ENCODE data around the gene AGGF1. TPM values are rescaled to one million over a fixed set of nuclear protein-coding genes. Genes with fewer than 3 reads are reported as not detected.
A peak's percentile ranks its signal among the peaks of the same experiment; 100 is the strongest.

AGGF1 gene
- total RNA-seq, 1 experiment from 2014 or later: 23.2 TPM

DNA sequence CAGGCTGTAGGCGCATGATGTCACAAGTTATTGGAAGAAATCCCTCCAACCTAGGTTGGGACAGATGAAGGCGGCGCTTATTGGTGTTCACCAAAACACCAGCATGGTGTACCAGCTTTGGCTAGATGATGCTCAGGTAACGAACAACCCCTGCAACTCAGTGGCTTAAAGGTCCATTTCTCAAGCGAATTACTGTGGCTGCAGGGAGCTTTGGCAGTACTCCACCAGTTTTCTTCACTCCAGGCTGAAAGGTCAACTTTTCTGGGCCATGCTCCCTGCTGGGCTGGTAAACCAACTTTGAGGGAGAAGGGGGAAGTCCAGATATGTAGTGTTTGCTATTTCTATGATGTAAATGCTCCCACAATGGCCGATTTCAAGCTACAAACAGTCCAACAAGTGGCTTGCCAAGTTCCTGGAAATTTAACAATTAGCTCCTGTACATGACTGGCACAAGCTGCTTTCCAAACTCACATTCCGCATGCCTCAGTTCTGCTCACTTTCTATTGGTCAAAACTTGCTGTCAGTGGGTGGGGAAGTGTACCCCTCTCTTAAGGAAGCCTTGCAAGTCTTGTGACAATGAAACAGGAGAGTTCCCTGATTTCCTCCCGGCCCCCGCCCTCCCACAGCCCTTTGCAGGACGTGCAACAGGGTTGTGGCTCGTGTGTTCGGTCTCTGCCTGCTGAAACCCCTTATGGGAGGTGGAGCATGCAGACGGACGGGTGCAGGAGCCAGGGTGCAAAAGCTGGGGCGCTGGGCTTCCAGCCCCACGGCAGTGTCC, 57.5 kb downstream of the AGGF1 start:
- H3K4me3 Mint-ChIP-seq: peak overlapping the region; percentile 98
- peaks cover 14% of the 10 kb centered on the region for H3K9me3 Mint-ChIP-seq
- H3K27ac Mint-ChIP-seq: peak overlapping the region; percentile 95
- peaks cover 18% of the 10 kb centered on the region for H3K36me3 Mint-ChIP-seq
- DNase-seq (ENCODE audit: low spot score): peak; percentile 19
- ChIA-PET POLR2A (interaction anchor here (2.0 kb wide), 1 partner anchor 57 kb away, joined by 9 read pairs; the partner anchor contains the start of gene AGGF1), CTCF (interaction anchor here (0.8 to 4.1 kb wide), 5 partner anchors 10 to 405 kb away, joined by 3 to 42 read pairs (median 4); partner anchors contain the start of gene WDR41)
- TF ChIP-seq FOXP1 (CRISPR knock-in tag; IDR thresholded peaks at IDR 0.05; ENCODE audit: borderline replicate concordance) (no peak), ZNF219 (CRISPR knock-in tag; IDR thresholded peaks at IDR 0.05; ENCODE audit: borderline replicate concordance) (no peak), ZNF532 (CRISPR knock-in tag; IDR thresholded peaks at IDR 0.05; ENCODE audit: borderline replicate concordance) (no peak), ZNF423 (CRISPR knock-in tag; IDR thresholded peaks at IDR 0.05) (no peak), ZNF121 (CRISPR knock-in tag; IDR thresholded peaks at IDR 0.05) (no peak)
- TF ChIP-seq, protein P1, sequence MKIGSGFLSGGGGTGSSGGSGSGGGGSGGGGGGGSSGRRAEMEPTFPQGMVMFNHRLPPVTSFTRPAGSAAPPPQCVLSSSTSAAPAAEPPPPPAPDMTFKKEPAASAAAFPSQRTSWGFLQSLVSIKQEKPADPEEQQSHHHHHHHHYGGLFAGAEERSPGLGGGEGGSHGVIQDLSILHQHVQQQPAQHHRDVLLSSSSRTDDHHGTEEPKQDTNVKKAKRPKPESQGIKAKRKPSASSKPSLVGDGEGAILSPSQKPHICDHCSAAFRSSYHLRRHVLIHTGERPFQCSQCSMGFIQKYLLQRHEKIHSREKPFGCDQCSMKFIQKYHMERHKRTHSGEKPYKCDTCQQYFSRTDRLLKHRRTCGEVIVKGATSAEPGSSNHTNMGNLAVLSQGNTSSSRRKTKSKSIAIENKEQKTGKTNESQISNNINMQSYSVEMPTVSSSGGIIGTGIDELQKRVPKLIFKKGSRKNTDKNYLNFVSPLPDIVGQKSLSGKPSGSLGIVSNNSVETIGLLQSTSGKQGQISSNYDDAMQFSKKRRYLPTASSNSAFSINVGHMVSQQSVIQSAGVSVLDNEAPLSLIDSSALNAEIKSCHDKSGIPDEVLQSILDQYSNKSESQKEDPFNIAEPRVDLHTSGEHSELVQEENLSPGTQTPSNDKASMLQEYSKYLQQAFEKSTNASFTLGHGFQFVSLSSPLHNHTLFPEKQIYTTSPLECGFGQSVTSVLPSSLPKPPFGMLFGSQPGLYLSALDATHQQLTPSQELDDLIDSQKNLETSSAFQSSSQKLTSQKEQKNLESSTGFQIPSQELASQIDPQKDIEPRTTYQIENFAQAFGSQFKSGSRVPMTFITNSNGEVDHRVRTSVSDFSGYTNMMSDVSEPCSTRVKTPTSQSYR (CRISPR knock-in tag; IDR thresholded peaks at IDR 0.05): 0 out of 2 replicates have a peak, but pooled peaks have one; percentile 23
- peak; percentile 29 for ATAC-seq
- H3K27me3 Mint-ChIP-seq (ENCODE audit: low read depth): no peaks in the 10 kb centered on the region
- H3K4me1 Mint-ChIP-seq: peaks cover 32% of the 10 kb centered on the region

DNA sequence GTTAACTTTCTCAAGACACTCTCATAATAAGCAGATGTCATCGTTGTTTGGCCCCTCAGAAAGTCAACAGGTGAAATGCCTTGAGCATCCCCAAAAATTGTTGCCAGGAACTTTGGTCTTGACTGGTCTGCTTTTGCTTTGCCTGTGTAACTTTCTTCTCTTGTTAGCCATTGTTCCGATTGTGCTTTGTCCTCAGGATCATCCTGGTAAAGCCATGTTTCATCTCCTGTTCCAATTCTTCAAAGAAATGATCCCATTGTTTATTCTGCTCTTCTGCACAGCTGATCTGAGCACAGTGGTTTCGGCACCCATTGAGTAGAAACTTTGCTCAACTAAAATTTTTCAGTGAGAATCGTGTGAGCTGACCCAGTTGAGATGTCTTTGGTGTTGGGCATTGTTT, 65.0 kb downstream of the AGGF1 start:
- no peaks in the 10 kb centered on the region for H3K4me1 Mint-ChIP-seq
- POLR2A ChIA-PET: no interaction called here
- CTCF ChIA-PET: no interaction called here

More for the DNA sequence above, 65.0 kb downstream of the AGGF1 start:
- Mint-ChIP-seq H3K9me3 (no peaks in the 10 kb centered on the region), H3K27me3 (ENCODE audit: low read depth) (no peaks in the 10 kb centered on the region), H3K36me3 (no peaks in the 10 kb centered on the region; the same call in 1 of the 2 replicates), H3K27ac (no peak overlapping the region), H3K4me3 (no peak overlapping the region)
- TF ChIP-seq, protein P2, sequence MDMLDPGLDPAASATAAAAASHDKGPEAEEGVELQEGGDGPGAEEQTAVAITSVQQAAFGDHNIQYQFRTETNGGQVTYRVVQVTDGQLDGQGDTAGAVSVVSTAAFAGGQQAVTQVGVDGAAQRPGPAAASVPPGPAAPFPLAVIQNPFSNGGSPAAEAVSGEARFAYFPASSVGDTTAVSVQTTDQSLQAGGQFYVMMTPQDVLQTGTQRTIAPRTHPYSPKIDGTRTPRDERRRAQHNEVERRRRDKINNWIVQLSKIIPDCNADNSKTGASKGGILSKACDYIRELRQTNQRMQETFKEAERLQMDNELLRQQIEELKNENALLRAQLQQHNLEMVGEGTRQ (CRISPR knock-in tag; IDR thresholded peaks at IDR 0.05): no peak
- TF ChIP-seq, protein P1 (CRISPR knock-in tag; IDR thresholded peaks at IDR 0.05): no peak
- TF ChIP-seq CBFB (CRISPR knock-in tag; IDR thresholded peaks at IDR 0.05; ENCODE audit: low read depth) (no peak), ZNF423 (CRISPR knock-in tag; IDR thresholded peaks at IDR 0.05) (no peak), MAX (CRISPR knock-in tag; IDR thresholded peaks at IDR 0.05) (no peak), FOXP1 (CRISPR knock-in tag; IDR thresholded peaks at IDR 0.05; ENCODE audit: borderline replicate concordance) (no peak)
- TF ChIP-seq, protein P3, sequence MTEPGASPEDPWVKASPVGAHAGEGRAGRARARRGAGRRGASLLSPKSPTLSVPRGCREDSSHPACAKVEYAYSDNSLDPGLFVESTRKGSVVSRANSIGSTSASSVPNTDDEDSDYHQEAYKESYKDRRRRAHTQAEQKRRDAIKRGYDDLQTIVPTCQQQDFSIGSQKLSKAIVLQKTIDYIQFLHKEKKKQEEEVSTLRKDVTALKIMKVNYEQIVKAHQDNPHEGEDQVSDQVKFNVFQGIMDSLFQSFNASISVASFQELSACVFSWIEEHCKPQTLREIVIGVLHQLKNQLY (CRISPR knock-in tag; IDR thresholded peaks at IDR 0.05): no peak
- no peak for ATAC-seq
- DNase-seq (ENCODE audit: low spot score): no peak
